Measurements from ENCODE around the gene FAM120B.
"Not testable (repeated sequence)": the region's sequence is repeated elsewhere in the genome, so short reads cannot be mapped to it uniquely, and the experiment has no call there.

FAM120B gene

DNA sequence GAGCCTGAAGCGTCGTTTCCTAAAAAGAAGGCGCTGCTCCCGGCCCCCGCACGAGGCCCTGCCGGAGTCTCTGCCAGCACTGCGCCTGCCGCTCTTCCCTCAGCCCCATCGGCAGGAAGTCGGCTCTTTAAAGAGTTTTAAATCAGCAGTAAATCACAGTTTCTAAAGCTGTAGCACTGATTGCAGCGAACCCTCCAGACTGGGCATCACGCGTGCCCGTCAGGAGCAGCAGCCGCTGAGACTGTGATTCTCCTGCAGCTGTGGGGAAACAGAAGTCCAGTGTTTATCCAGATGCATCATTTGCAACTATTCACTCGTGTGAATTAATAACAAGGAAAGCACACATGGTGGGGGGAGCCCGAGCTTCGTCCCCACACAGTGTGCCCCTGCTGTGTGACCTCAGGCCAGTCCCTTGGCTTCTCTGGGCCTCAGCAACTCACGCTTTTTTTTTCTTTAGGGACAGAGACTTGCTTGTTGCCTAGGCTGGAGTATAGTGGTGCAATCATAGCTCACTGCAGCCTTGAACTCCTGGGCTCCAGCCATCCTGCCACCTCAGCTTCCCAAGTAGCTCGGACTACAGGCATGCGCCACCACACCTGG lies 44.0 kb upstream of the FAM120B start:
- in situ Hi-C loops (cut with HindIII; ENCODE audit: low sequenced_read_pairs) = no loop called here
- H3K4me3 ChIP-seq (ENCODE audit: low read depth, low read length) = no peak overlapping the region
- TF ChIP-seq, protein P1, sequence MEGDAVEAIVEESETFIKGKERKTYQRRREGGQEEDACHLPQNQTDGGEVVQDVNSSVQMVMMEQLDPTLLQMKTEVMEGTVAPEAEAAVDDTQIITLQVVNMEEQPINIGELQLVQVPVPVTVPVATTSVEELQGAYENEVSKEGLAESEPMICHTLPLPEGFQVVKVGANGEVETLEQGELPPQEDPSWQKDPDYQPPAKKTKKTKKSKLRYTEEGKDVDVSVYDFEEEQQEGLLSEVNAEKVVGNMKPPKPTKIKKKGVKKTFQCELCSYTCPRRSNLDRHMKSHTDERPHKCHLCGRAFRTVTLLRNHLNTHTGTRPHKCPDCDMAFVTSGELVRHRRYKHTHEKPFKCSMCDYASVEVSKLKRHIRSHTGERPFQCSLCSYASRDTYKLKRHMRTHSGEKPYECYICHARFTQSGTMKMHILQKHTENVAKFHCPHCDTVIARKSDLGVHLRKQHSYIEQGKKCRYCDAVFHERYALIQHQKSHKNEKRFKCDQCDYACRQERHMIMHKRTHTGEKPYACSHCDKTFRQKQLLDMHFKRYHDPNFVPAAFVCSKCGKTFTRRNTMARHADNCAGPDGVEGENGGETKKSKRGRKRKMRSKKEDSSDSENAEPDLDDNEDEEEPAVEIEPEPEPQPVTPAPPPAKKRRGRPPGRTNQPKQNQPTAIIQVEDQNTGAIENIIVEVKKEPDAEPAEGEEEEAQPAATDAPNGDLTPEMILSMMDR (IDR thresholded peaks at IDR 0.05; ENCODE audit: low read depth, low read length) = no peak
- DNase-seq (ENCODE audit: low read depth, low spot score) = no peak

DNA sequence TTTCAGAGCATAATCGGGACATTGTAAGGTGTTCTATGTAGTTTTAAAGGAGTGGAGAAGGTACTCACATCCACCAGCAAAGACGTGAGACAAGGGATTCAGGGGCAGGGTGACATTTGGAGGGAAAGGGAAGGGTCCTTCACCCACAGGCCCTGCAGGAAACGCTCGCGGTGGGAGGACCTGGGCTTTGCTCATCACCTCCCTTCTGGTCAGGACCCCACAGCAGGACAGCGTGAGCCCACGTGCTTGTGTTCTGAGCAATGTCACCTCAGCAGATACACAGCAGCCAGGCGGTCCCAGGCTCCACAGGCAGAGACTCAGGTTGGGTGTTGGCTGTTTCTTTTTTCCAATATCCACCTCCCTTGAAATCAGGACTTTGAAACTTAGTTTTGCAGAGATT lies 43.1 kb upstream of the FAM120B start:
- TF ChIP-seq, protein P1 (IDR thresholded peaks at IDR 0.05; ENCODE audit: low read depth, low read length) = no peak
- in situ Hi-C loops (cut with HindIII; ENCODE audit: low sequenced_read_pairs) = no loop called here
- H3K4me3 ChIP-seq (ENCODE audit: low read depth, low read length) = no peak overlapping the region
- DNase-seq (ENCODE audit: low read depth, low spot score) = no peak

DNA sequence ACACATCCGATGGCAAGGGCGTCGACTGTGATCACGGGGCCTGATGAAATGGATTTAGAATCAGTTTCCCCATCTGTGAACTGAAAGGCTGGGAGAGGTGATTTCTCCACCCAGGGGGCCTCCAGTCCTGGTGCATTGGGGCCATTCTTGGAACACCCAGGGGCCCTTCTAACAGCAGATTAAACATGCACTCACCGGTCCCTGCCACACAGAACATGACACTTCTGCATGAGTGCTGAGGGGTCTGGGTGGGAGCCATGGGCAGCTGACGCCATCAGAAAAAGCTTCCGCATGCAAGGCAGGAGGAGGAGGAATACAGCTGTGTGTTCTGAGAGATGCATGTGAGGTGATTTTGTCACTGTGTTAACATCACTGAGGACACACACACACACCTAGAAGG lies 42.5 kb upstream of the FAM120B start:
- TF ChIP-seq, protein P1 (IDR thresholded peaks at IDR 0.05; ENCODE audit: low read depth, low read length) = no peak
- H3K4me3 ChIP-seq (ENCODE audit: low read depth, low read length) = no peak overlapping the region
- DNase-seq (ENCODE audit: low read depth, low spot score) = no peak
- in situ Hi-C loops (cut with HindIII; ENCODE audit: low sequenced_read_pairs) = no loop called here

DNA sequence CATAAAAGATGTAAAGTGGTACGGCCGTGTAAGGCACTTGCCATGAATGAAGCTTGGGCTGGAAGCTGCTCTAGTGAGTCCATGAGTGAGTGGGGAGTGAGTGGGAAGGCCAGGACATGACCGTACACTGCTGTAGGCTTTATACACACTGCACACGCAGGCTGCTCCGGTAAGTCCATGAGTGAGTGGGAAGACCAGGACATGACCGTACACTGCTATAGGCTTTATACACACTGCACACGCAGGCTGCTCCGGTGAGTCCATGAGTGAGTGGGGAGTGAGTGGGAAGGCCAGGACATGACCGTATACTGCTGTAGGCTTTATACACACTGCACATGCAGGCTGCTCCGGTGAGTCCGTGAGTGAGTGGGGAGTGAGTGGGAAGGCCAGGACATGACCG lies 41.9 kb upstream of the FAM120B start:
- in situ Hi-C loops (cut with HindIII; ENCODE audit: low sequenced_read_pairs); DNase-seq (ENCODE audit: low read depth, low spot score); H3K4me3 ChIP-seq (ENCODE audit: low read depth, low read length): not testable (repeated sequence)

DNA sequence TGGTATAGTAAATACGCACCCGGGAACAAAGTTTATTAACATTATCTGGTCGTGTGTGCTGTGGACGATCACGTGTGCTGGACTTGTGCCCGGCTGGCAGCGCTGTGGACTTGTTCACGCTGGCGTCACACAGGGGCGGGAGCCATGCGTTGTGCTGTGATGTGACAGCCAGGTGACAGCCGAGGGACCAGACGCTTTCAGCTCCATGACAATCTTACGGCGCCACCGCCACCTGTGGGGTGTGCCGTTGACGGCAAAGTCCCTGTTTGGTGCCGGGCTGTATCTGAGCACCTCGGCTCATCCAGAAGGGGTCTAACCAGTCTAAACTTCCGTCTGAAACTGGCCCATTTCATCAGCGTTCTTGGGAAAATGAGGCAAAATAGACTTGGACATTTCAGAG lies 40.9 kb upstream of the FAM120B start:
- in situ Hi-C loops (cut with HindIII; ENCODE audit: low sequenced_read_pairs) = no loop called here
- no peak for DNase-seq (ENCODE audit: low read depth, low spot score)
- TF ChIP-seq, protein P1 (IDR thresholded peaks at IDR 0.05; ENCODE audit: low read depth, low read length) = no peak
- H3K4me3 ChIP-seq (ENCODE audit: low read depth, low read length) = no peak overlapping the region

DNA sequence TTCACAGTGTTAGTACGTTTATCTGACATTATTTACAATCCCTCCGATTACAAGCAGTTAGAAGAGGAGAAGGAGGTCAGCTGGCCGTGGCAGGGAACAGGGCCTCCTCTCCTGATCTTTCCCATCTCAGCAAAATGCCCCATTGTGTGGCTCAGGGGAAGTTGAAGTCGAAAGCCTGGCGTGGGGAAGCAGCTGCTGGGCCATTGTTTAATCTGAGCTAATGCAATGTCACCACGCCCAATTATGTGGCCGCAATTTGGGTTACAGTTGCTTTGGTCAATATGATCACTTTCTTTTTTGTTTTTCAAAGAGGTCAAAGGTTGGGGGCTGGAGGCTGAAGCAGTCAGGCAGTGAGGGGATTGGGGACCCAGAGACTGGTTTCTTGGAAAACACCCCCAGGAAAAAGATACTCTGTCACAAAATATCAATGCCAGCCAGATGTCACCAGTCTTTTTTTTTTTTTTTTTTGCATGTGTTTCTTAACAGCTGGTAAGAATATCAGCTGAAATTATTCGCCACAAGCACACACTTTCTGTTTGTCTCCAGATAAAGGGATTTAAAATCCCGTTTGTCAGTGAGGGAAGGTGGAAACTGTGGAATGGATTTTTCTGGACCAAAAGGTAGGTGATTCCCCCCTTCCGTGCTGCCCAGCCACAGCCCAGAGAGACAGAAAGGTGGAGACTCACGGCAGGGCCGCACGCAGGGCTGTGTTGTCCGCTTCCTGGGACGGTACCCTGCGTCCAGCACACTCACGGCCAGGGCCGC lies 40.3 kb upstream of the FAM120B start:
- DNase-seq (ENCODE audit: low read depth, low spot score) = no peak
- in situ Hi-C loops (cut with HindIII; ENCODE audit: low sequenced_read_pairs) = no loop called here
- no peak overlapping the region for H3K4me3 ChIP-seq (ENCODE audit: low read depth, low read length)
- TF ChIP-seq, protein P1 (IDR thresholded peaks at IDR 0.05; ENCODE audit: low read depth, low read length) = no peak

DNA sequence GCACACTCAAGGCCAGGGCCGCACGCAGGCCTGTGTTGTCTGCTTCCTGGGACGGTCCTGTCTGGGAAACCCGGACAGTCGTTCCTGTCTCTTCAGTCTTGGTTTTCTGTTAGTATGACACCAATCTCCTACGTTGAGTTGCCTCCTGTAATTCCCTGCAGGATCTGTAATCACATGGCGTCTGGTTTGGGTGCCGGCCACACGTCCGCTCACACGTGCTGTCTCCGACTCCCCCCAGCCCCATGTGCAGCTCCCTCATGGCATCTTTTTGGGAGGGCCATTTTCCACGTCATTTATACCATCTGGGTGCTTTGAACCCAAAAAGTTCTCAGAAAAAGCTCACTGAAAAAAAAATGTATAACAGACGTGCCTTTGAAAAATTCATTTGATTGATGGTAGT lies 38.9 kb upstream of the FAM120B start:
- TF ChIP-seq, protein P1 (IDR thresholded peaks at IDR 0.05; ENCODE audit: low read depth, low read length) = no peak
- H3K4me3 ChIP-seq (ENCODE audit: low read depth, low read length) = no peak overlapping the region
- DNase-seq (ENCODE audit: low read depth, low spot score) = no peak
- in situ Hi-C loops (cut with HindIII; ENCODE audit: low sequenced_read_pairs) = no loop called here

Measured in astrocyte of the spinal cord (primary cell).